Thyroid gland (tissue), 4 donors: ENCODE measurements around the gene BRD3OS.

Experiments
- POLR2A ChIP-seq, 2 donors: fragments of 450-650 bp; IDR thresholded peaks; one replicate each; pipeline ENCODE4 v1.6.1; 2017; ENCODE audit warnings: antibody characterized with exemption in 2 of 2, mild to moderate bottlenecking in 2 of 2, moderate library complexity in 1 of 2
- TF ChIP-seq, protein P1 (sequence below), 6 experiments: fragments of 200-600 bp in 3 of 6; fragments of 450-650 bp in 3 of 6; sonication (generic) in 3 of 6; IDR thresholded peaks; one replicate each; pipeline ENCODE4 v1.5.1; 2016 to 2019; ENCODE audit warnings: antibody characterized with exemption in 6 of 6, mild to moderate bottlenecking in 2 of 6, inconsistent platforms in 1 of 6, moderate library complexity in 1 of 6

DNA sequence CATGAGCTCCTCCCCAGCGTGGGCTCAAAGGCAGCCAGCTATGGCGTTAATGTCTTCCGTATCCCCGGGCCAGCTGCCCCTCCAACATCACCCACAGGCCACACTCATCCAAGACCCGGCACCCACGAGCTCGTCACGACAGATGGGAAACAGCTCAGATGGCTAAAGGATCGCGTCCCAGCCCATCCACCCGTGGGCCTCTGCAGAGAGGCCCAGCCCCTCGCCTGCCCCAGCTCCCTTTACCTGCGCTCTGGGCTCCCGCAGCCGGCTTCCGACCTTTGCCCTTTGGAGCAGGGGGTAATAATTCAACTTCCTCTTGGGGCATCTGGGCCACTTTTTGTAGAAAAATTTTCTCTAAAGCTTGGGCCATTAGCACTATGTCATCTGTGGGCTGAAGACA, 26.0 kb downstream of the BRD3OS start:
- TF ChIP-seq, protein P1, sequence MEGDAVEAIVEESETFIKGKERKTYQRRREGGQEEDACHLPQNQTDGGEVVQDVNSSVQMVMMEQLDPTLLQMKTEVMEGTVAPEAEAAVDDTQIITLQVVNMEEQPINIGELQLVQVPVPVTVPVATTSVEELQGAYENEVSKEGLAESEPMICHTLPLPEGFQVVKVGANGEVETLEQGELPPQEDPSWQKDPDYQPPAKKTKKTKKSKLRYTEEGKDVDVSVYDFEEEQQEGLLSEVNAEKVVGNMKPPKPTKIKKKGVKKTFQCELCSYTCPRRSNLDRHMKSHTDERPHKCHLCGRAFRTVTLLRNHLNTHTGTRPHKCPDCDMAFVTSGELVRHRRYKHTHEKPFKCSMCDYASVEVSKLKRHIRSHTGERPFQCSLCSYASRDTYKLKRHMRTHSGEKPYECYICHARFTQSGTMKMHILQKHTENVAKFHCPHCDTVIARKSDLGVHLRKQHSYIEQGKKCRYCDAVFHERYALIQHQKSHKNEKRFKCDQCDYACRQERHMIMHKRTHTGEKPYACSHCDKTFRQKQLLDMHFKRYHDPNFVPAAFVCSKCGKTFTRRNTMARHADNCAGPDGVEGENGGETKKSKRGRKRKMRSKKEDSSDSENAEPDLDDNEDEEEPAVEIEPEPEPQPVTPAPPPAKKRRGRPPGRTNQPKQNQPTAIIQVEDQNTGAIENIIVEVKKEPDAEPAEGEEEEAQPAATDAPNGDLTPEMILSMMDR (IDR thresholded peaks at IDR 0.05), result no peak
- no peak for TF ChIP-seq POLR2A (IDR thresholded peaks at IDR 0.05)
